ENCODE results near the gene GCDH. TPM values are rescaled to one million over a fixed set of nuclear protein-coding genes. Genes with fewer than 3 reads are reported as not detected.

The GCDH gene
- total RNA-seq, 2 experiments from 2014 or later, result 41.2 to 42.5 TPM

DNA sequence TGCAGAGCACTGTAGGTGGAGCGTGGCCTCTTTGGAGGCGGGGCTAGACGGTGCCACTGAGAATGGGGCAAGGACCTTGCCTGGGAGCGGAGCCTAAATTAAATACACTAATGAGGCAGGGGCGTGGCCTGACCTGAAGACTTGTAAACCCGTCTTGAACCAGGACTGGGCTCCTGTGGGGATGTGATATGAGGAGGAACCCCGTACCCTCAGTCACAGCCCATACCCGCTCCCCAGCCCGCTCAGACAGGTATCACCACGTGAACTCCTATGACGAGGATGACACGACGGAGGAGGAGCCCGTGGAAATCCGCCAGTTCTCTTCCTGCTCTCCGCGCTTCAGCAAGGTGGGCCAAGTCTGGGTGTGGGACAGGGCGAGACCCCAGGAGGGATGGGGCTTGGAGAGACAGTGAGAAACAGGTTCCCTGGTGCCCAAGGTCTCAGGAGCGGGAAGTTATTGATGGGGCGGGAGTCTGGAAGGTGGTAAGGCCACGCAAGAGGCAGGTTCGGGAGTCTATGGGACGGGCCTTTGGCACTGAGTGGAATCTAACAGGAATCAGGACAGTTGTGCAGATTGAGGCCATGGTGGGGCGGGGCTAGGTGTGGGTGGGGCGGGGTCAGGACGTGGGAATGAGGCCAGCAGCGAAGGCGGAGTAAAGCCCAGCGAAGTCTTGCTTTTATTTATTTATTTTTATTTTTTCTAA is 24.4 kb upstream of the GCDH start:
- Mint-ChIP-seq H3K9me3 (no peaks in the 10 kb centered on the region), H3K36me3 (no peaks in the 10 kb centered on the region), H3K4me3 (peak overlapping the region; percentile 18), H3K27ac (no peak overlapping the region), H3K4me1 (peaks cover 4% of the 10 kb centered on the region), H3K27me3 (no peaks in the 10 kb centered on the region)
- no peak for DNase-seq

DNA sequence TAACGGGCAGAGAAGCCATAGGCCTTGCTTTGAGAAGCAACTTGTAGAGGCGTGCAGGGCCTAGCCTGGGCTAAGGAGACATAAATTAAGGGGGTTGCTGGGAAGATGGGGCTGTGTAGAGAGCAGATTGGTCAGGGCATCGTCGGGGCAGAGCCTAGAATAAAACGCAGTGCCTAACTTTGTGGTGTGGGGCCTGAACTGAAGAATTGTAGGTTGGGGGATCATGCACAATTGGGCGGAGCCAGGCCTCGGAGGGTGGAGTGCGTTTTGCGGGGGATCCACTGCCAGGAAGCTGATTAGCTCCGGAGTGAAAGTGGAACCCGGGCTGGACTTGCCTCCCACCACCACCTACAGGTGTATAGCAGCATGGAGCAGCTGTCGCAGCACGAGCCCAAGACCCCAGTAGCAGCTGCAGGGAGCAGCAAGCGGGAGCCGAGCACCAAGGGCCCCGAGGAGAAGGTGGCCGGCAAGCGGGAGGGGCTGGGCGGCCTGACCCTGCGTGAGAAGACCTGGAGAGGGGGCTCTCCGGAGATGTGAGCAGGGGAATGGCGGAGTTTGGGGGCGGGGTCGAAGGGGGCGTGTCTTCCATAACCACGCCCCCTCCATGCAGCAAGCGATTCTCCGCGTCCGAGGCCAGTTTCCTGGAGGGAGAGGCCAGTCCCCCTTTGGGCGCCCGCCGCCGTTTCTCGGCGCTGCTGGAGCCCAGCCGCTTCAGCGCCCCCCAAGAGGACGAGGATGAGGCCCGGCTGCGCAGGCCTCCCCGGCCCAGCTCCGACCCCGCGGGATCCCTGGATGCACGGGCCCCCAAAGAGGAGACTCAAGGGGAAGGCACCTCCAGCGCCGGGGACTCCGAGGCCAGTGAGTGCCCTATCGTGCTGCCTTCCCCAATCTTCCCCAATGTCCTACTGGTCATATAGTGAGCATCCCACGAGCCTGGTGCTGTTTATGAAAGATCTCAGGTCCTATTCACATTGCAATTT is 23.6 kb upstream of the GCDH start:
- H3K27me3 Mint-ChIP-seq, result no peaks in the 10 kb centered on the region
- peak overlapping the region; percentile 65 for H3K27ac Mint-ChIP-seq
- peaks cover 3% of the 10 kb centered on the region for H3K9me3 Mint-ChIP-seq
- peak overlapping the region; percentile 78 for H3K4me3 Mint-ChIP-seq
- peaks cover 4% of the 10 kb centered on the region for H3K4me1 Mint-ChIP-seq
- H3K36me3 Mint-ChIP-seq, result peaks cover 8% of the 10 kb centered on the region
- peak; percentile 79 for DNase-seq

DNA sequence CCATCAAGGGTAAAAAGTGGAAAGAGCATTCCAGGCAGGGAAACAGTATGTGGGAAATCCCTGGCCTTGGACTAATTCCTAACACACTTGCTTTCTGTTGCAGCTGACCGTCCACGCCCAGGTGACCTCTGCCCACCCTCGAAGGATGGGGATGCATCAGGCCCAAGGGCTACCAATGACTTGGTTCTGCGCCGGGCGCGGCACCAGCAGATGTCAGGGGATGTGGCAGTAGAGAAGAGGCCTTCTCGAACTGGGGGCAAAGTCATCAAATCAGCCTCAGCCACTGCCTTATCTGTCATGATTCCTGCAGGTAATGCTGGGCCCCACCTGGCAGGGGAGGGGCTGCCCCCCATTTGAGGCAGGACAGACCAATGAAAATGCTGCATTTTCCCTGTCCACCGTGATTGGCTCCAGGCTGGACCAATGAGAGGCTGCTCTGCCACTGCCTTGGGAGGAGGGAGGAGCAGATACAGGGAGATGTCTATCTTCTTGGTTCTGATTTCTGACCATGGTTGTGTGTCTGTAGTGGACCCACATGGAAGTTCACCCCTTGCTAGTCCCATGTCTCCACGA is 22.3 kb upstream of the GCDH start:
- H3K27ac Mint-ChIP-seq, result no peak overlapping the region
- DNase-seq, result peak; percentile 31
- H3K9me3 Mint-ChIP-seq, result peaks cover 7% of the 10 kb centered on the region
- H3K36me3 Mint-ChIP-seq, result peaks cover 16% of the 10 kb centered on the region
- no peaks in the 10 kb centered on the region for H3K27me3 Mint-ChIP-seq
- H3K4me3 Mint-ChIP-seq, result no peak overlapping the region
- H3K4me1 Mint-ChIP-seq, result peaks cover 4% of the 10 kb centered on the region

DNA sequence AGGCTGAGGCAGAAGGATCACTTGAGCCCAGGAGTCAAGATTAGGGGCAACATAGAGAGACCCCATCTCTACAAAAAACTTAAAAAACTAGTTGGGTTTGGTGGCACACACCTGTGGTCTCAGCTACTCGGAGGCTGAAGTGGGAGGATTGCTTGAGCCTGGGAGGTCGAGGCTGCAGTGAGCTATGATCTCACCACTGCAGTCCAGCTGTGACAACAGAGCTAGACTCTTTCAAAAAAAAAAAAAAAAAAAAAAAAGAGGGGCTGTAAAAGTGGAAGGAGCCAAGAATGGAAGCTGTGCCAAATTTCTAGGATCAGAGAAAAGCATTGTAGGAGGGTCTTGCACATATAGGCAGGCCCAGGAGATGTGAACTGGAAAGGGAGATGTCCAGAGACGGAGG is 19.3 kb upstream of the GCDH start:
- Mint-ChIP-seq H3K27ac (no peak overlapping the region), H3K4me3 (no peak overlapping the region), H3K9me3 (peaks cover 7% of the 10 kb centered on the region), H3K27me3 (no peaks in the 10 kb centered on the region), H3K36me3 (peaks cover 17% of the 10 kb centered on the region), H3K4me1 (peaks cover 4% of the 10 kb centered on the region)
- no peak for DNase-seq

DNA sequence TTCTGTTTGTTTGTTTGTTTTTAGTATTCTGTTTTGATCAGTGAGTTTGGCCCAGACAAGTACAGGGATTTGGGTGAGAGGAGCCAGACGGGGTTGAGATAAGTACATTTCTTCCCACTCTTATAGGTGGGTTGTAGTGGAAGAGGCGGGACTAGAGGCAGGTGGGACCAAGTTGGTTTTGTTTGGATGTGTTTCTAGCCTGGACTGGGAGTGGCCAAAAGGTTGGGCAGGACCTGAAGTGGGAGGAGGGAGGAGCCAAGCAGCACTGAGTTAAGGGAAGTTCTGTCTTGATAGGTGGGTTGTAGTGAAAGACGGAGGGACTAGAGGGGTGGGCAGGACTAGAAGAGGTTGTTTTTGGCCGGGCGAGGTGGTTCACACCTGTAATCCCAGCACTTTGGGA is 18.7 kb upstream of the GCDH start:
- DNase-seq, result no peak
- H3K4me3 Mint-ChIP-seq, result no peak overlapping the region
- peaks cover 1% of the 10 kb centered on the region for H3K4me1 Mint-ChIP-seq
- peaks cover 18% of the 10 kb centered on the region for H3K36me3 Mint-ChIP-seq
- no peak overlapping the region for H3K27ac Mint-ChIP-seq
- H3K9me3 Mint-ChIP-seq, result peaks cover 7% of the 10 kb centered on the region
- no peaks in the 10 kb centered on the region for H3K27me3 Mint-ChIP-seq

DNA sequence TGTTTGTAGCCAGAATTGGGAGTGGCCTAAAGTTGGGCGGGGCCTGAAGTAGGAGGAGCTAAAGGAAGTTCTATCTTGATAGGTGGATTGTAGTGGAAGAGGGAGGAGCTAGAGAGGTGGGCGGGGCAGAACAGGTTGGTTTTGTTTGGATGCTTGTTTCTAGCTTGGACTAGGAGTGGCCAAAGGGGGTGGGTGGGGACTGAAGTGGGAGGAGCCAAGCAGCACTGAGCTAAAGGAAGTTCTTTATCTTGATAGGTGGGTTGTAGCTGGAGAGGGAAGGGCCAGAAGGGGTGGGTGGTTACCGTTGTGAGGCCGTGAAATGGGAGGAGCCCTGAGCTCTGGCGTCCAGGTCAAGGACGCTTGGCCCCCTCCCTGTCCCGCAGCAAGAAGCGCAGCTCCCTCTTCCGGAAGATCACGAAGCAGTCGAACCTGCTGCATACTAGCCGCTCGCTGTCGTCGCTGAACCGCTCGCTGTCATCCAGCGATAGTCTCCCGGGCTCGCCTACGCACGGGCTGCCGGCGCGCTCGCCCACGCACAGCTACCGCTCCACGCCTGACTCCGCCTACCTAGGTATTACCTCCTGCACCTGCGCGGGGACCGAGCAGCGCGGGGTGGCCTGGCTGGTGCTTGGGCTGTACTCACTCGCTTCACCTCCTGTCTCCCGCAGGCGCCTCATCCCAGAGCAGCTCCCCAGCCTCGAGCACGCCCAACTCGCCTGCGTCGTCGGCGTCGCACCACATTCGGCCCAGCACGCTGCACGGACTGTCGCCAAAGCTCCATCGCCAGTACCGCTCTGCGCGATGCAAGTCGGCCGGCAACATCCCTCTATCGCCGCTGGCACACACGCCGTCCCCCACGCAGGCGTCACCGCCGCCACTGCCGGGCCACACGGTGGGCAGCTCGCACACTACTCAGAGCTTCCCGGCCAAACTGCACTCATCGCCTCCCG is 17.7 kb upstream of the GCDH start:
- H3K36me3 Mint-ChIP-seq, result peaks cover 22% of the 10 kb centered on the region
- no peak overlapping the region for H3K27ac Mint-ChIP-seq
- peaks cover 7% of the 10 kb centered on the region for H3K9me3 Mint-ChIP-seq
- DNase-seq, result peak; percentile 66
- no peaks in the 10 kb centered on the region for H3K27me3 Mint-ChIP-seq
- peak overlapping the region; percentile 15 for H3K4me3 Mint-ChIP-seq
- H3K4me1 Mint-ChIP-seq, result no peaks in the 10 kb centered on the region

DNA sequence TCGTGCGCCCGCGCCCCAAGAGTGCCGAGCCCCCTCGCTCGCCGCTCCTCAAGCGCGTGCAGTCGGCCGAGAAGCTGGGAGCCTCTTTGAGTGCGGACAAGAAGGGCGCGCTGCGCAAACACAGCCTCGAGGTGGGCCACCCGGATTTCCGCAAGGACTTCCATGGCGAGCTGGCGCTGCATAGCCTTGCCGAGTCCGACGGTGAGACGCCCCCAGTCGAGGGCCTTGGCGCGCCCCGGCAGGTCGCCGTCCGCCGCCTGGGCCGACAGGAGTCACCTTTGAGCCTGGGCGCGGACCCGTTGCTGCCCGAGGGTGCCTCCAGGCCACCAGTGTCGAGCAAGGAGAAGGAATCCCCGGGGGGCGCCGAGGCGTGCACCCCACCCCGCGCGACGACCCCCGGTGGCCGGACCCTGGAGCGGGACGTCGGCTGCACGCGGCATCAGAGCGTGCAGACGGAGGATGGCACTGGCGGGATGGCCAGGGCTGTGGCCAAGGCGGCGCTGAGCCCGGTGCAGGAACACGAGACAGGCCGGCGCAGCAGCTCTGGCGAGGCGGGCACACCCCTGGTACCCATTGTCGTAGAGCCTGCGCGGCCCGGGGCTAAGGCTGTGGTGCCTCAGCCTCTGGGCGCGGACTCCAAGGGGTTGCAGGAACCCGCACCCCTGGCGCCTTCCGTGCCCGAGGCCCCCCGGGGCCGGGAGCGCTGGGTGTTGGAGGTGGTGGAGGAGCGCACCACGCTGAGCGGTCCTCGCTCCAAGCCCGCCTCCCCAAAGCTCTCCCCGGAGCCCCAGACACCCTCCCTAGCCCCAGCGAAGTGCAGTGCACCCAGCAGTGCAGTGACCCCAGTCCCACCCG is 16.8 kb upstream of the GCDH start:
- DNase-seq, result no peak
- Mint-ChIP-seq H3K4me1 (no peaks in the 10 kb centered on the region), H3K9me3 (peaks cover 7% of the 10 kb centered on the region), H3K4me3 (no peak overlapping the region), H3K27ac (no peak overlapping the region), H3K27me3 (no peaks in the 10 kb centered on the region), H3K36me3 (peaks cover 22% of the 10 kb centered on the region)

DNA sequence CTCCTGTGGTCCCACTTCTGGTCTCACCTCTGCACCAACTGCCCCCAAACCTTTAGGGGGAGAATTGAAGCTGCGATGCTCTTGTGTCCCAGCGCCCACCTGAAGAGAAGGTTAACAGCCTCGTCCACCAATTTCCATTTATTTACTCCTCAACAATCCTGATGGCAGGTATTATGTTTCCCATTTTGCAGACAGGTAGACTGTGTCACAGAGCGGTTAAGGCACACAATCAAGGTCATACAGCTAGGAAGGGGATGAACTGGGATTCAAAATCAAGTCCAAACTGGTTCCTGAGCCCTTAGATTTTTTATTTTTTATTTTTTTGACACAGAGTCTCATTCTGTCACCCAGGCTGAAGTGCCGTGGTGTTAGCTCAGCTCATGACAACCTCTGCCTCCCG is 15.9 kb upstream of the GCDH start:
- H3K4me3 Mint-ChIP-seq, result no peak overlapping the region
- peaks cover 4% of the 10 kb centered on the region for H3K4me1 Mint-ChIP-seq
- peaks cover 7% of the 10 kb centered on the region for H3K9me3 Mint-ChIP-seq
- DNase-seq, result no peak
- H3K27me3 Mint-ChIP-seq, result no peaks in the 10 kb centered on the region
- no peak overlapping the region for H3K27ac Mint-ChIP-seq
- peaks cover 22% of the 10 kb centered on the region for H3K36me3 Mint-ChIP-seq

DNA sequence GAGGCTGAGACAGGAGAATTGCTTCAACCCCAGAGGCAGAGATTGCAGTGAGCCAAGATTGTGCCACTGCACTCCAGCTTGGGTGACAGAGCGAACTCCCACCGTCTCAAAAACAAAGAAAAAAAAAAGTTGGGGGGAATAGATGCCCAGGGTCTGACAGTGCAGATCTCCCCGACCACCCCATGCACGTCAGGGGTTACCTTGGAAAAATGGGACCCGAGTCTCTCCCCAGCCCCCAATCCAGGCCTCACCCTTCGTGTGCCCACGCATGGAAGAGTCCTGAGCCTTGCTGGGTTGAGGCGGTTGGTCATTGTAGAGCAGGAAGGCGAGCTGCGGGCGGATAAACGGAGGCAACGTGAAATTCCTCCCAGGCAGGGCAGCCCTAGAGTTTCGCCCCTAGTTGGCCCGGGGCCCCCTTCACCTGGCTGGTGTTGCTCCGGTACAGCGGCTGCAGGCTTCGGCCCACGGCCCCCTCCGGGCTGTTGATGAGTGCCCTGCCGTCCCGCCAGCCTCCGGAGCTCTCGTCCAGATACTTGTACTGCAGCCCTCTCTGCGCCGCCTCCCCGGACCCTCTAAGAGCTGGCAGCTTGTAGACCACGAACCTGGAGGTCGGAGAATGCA is 10.3 kb upstream of the GCDH start:
- peaks cover 7% of the 10 kb centered on the region for H3K36me3 Mint-ChIP-seq
- H3K9me3 Mint-ChIP-seq, result peaks cover 4% of the 10 kb centered on the region
- H3K27me3 Mint-ChIP-seq, result no peaks in the 10 kb centered on the region
- peak overlapping the region; percentile 91 for H3K4me3 Mint-ChIP-seq
- H3K27ac Mint-ChIP-seq, result peak overlapping the region; percentile 68
- H3K4me1 Mint-ChIP-seq, result peaks cover 23% of the 10 kb centered on the region
- no peak for DNase-seq

DNA sequence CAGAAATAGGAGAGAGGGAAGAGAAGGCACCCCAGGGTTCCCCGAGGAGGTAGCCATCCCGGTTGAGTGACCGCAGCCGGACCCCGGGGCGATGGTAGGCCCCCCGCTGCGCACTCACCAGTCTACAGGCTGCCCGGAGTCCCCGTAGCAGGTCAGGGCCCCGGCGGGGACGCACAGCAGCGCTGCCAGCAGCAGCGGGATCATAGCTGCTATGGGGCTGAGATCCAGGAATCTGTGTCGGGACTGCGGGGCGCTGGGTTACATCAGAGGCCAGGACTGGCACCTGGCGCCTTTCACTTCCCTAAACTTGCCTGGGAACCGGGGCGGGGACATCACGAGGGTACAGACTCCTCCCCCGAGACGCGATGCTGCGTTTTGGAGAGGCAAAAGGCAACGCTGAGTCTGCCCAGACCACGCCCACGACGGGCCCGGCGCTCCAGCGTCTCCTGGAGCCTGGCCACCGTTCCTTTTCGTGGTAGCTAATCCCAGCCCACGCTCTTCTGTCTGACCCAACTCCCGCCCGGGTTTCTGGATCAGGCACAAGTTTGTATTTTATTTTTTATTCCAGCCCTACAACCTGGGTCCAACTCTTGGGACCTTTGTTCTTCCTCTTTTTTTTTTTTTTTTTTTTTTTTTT is 9.7 kb upstream of the GCDH start, which contains the start of gene DNASE2:
TSS of gene DNASE2 (minus strand) at position 278 of the 637 bp plus-strand sequence. CDS start at position 204, 74 bp downstream.
- Mint-ChIP-seq H3K27ac (peak within 1 kb of the TSS; percentile 85), H3K36me3 (peaks cover 7% of the 10 kb centered on the region), H3K4me1 (peaks cover 25% of the 10 kb centered on the region), H3K27me3 (no peaks in the 10 kb centered on the region), H3K4me3 (peak within 1 kb of the TSS; percentile 91), H3K9me3 (peaks cover 4% of the 10 kb centered on the region)
- DNase-seq, result peak; percentile 93

DNA sequence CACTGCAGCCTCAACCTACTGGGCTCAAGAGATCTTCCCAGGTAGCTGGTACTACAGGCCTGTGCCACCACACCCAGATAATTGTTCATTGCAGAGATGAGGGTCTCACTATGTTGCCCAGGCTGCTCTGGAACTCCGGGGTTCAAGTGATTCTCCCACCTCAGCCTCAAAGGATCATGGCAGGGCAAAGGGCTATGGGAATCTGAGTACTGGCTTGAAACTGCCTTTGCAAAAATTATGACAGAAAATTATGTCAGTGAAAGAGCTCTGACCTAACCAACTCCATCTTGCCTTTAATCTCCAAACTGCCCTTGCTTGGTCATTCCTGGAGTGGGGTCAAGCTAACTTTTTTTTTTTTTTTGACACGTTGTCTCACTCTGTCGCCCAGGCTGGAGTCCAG is 8.4 kb upstream of the GCDH start:
- Mint-ChIP-seq H3K9me3 (peaks cover 4% of the 10 kb centered on the region), H3K27me3 (no peaks in the 10 kb centered on the region), H3K4me3 (peak overlapping the region; percentile 91), H3K36me3 (peaks cover 5% of the 10 kb centered on the region), H3K4me1 (peaks cover 28% of the 10 kb centered on the region), H3K27ac (peak overlapping the region; percentile 85)
- DNase-seq, result no peak

DNA sequence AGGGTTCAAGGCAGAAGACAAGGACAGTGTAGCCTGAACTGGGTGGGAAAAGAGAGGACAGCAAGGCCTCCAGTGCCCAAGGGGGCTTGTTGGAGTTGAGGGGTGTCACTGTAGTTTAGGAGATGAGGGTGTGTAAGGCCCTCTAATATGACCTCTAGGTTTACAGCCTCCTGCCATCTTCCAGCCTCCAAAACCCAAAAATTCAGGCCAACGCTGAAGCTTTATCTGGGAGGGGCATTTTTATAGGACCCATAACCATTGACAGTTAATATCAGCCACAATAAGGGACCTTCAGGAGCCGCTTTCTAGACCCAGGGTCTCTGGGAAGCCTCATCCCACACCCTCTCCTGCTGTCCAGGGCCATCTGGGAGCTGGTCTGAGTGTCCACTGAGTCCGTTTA is 6.8 kb upstream of the GCDH start:
- peaks cover 2% of the 10 kb centered on the region for H3K36me3 Mint-ChIP-seq
- H3K4me3 Mint-ChIP-seq, result no peak overlapping the region
- H3K9me3 Mint-ChIP-seq, result peaks cover 4% of the 10 kb centered on the region
- no peak for DNase-seq
- no peaks in the 10 kb centered on the region for H3K27me3 Mint-ChIP-seq
- no peak overlapping the region for H3K27ac Mint-ChIP-seq
- H3K4me1 Mint-ChIP-seq, result peaks cover 28% of the 10 kb centered on the region

DNA sequence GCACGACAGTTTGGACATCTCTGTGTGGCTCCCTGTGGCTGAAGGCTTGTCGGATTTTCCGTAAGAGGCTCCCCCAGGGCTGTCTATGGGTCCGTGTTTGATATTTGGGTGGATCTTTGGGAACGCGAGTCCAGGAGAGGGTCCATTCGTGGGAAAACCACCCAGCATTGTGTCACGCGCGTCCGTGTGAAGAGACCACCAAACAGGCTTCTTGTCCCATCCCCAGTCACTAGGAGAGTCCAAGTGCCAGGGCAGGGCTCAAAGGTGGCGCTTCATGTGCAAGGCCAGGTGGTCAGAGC is 6.4 kb upstream of the GCDH start:
- Mint-ChIP-seq H3K36me3 (peaks cover 2% of the 10 kb centered on the region), H3K27me3 (no peaks in the 10 kb centered on the region), H3K4me1 (peaks cover 28% of the 10 kb centered on the region), H3K9me3 (peaks cover 4% of the 10 kb centered on the region), H3K4me3 (peak overlapping the region; percentile 83), H3K27ac (peak overlapping the region; percentile 88)
- no peak for DNase-seq
